Measurements from ENCODE around the gene STRADA. TPM values are rescaled to one million over a fixed set of nuclear protein-coding genes. Genes with fewer than 3 reads are reported as not detected.

Gene STRADA, protein sequence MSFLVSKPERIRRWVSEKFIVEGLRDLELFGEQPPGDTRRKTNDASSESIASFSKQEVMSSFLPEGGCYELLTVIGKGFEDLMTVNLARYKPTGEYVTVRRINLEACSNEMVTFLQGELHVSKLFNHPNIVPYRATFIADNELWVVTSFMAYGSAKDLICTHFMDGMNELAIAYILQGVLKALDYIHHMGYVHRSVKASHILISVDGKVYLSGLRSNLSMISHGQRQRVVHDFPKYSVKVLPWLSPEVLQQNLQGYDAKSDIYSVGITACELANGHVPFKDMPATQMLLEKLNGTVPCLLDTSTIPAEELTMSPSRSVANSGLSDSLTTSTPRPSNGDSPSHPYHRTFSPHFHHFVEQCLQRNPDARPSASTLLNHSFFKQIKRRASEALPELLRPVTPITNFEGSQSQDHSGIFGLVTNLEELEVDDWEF
- 24.4 to 28.1 TPM (median 26.4 TPM) in 5 replicates for total RNA-seq (2022; extraction: Qiagen RNA extraction)

DNA sequence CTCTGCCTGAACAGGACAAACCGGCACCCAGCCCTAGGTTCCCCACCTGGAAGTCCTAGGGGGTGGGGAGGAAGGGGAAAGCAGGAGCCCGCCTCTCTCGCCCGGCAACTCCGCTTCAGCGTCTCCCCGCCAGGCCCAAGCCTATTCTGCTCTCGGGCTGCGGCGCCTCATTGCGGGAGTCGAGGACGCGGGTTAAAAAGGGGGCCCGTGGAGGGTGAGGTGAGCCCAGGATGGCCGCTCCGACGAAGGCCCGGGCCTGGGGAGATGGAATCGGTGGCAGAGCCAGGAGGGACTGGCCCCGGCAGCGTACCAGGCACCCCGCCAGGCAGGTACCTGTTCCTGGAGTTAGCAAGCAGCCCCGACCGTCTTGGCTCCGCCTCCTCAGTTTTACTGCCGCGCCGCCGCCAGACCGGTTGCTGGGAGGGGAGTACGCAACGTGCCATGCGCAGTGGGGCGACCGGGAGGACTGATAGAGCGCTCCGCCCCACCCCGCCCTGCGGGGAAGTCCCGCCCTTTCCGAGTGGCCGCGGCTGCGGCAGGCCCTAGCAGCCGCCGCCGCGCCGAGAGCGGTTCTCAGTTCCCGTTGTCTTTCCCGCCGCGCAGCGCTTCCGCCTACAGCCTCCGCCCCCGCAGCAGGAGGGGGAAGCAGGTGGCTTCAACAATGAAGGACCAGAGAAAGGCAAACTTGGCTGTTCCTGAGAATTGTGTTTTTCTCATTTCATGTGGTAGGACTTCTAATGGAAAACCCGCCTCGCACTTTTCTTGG, at the start of gene STRADA:
TSS of gene STRADA (minus strand) at position 392 of the 766 bp plus-strand sequence. CDS start 13,430 bp downstream, outside the sequence.

DNA sequence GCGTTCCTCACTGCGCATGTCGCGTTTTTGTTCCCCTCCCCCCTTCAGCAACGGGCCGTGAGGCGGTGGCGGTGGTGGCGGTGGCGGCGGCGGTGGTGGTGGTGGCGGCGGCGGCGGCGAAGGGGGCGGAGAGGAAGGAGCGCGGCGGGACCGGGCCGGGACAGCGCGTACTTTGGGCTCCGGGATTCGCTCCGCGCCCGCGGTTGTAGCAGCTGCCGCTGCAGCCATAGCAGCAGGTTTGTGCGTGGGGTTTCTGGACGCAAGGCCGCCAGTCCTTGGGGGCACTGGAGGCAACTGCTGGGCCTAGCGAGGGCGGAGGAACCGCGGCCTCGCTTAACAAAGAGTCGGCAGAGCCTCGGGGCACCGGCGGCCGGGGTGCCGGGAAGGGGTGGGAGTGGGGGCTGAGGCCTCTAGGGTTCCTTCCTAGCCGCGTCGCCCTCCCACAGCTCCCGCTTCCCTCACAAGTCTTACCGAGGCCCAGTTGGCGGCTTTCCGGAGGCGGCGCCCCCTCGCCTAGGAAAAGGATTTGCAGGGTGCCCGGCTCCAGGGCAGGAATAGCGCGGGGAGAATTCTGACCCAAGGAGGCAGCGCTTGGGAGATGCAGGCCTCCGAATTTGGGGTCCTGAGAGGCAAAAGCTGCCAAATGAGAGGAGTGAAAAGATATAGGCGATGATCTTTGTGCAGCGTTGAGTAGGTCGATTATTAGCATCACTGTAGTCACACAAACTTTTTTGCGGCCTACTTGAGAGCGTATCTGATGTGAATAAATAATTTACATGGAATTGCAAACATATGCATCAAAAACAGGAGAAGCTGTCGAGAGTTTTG, 32.8 kb upstream of the STRADA start, which contains the start of gene DDX42:
TSS of gene DDX42 (plus strand) at position 30 of the 828 bp plus-strand sequence. CDS start 12,880 bp downstream, outside the sequence.

GRCh38 chr17:63773272-63774140, 31.9 kb upstream of the STRADA start, which contains the start of gene CCDC47:
TSS of gene CCDC47 (minus strand) at chr17:63773597. CDS start at chr17:63766175, 7,422 bp downstream.

DNA sequence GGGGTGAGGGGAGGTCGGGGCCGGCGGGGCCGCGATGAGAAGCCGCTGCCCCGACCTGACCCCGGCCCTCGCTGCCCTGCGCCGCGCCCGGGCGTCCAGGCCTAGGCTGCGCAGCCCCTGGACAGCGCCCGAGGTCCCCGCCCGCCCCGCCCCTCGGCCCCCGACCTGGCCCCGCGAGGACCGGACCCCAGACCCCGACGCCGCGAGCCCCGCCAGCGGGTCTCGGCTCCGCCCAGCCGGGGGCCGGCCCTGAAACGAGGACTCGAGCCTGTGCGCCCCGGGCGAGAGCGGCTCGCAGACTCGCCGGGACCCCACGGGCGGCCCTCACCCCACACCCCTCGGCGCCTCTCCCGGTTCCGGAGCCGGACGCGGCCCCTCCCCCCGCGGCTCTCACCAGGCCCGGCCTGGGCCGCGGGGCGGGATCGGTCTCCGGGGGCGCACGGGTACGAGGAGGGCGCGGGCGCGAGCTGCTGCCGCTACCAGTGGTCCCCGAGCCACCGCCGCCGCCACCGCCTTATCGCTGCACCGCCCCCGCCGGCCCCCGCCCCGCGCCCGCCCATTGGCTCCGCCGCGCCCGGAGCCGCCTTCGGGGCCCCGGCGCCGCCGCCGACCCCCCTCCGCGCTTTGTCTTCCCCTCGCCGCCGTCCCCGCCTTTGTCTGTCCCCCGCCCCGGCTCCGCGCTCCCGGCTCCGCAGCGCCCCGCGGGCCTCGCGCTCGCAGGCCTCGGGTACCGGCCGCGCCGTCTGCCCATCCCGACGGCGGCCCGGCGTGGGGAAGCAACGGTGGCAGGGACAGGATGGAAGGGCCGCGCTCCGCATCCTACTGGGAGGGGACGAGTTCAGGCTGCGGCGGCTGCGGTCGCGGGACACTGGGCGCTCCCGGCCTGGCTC, 41.7 kb downstream of the STRADA start, which contains the start of gene LIMD2:
TSS of gene LIMD2 (minus strand) at position 488 of the 890 bp plus-strand sequence. CDS start 827 bp downstream, outside the sequence.

Other genes with a start within 250 kb of the STRADA start
- gene KCNH6, start 218.4 kb downstream of the STRADA start, total RNA-seq (2022; extraction: Qiagen RNA extraction), result not detected in 5 replicates
- 50.0 to 63.4 TPM (median 57.5 TPM) in 5 replicates for gene DCAF7, start 191.3 kb downstream of the STRADA start, total RNA-seq (2022; extraction: Qiagen RNA extraction)
- 48.5 to 56.3 TPM (median 54.6 TPM) in 5 replicates for gene TACO1, start 140.9 kb downstream of the STRADA start, total RNA-seq (2022; extraction: Qiagen RNA extraction)
- 13.2 to 19.5 TPM (median 17.5 TPM) in 5 replicates for gene MAP3K3, start 119.4 kb downstream of the STRADA start, total RNA-seq (2022; extraction: Qiagen RNA extraction)
- 8.6 to 13.1 TPM (median 11.4 TPM) in 5 replicates for gene LIMD2, start 41.7 kb downstream of the STRADA start, total RNA-seq (2022; extraction: Qiagen RNA extraction)
- 88.9 to 149 TPM (median 97.5 TPM) in 5 replicates for gene CCDC47, start 31.8 kb upstream of the STRADA start, total RNA-seq (2022; extraction: Qiagen RNA extraction)
- gene DDX42, start 32.4 kb upstream of the STRADA start, total RNA-seq (2022; extraction: Qiagen RNA extraction), result 90.8 to 118 TPM (median 92.2 TPM) in 5 replicates
- 207 to 230 TPM (median 219 TPM) in 5 replicates for gene PSMC5, start 85.6 kb upstream of the STRADA start, total RNA-seq (2022; extraction: Qiagen RNA extraction)
- gene FTSJ3, start 85.9 kb upstream of the STRADA start, total RNA-seq (2022; extraction: Qiagen RNA extraction), result 49.9 to 68.9 TPM (median 53.1 TPM) in 5 replicates
- gene SMARCD2, start 100.9 kb upstream of the STRADA start, total RNA-seq (2022; extraction: Qiagen RNA extraction), result 52.5 to 63.2 TPM (median 58.6 TPM) in 5 replicates
- not detected in 5 replicates for gene CSH2, start 131.9 kb upstream of the STRADA start, total RNA-seq (2022; extraction: Qiagen RNA extraction)
- not detected in 5 replicates for gene GH2, start 140.1 kb upstream of the STRADA start, total RNA-seq (2022; extraction: Qiagen RNA extraction)
- not detected in 5 replicates for gene CSH1, start 154.8 kb upstream of the STRADA start, total RNA-seq (2022; extraction: Qiagen RNA extraction)
- gene CSHL1, start 169.5 kb upstream of the STRADA start, total RNA-seq (2022; extraction: Qiagen RNA extraction), result not detected in 5 replicates
- not detected in 5 replicates for gene GH1, start 177.0 kb upstream of the STRADA start, total RNA-seq (2022; extraction: Qiagen RNA extraction)
- 0.08 to 0.09 TPM in 2 of 5 replicates, not detected in the others for gene CD79B, start 190.5 kb upstream of the STRADA start, total RNA-seq (2022; extraction: Qiagen RNA extraction)
- gene SCN4A, start 231.1 kb upstream of the STRADA start, total RNA-seq (2022; extraction: Qiagen RNA extraction), result 0.03 to 0.15 TPM (median 0.07 TPM) in 5 replicates